ENCODE measurements around the gene EMP1.

EMP1 gene

GRCh38 chr12:13223941-13224340, 27.4 kb downstream of the EMP1 start:
- no peak for DNase-seq

GRCh38 chr12:13227191-13227590, 30.7 kb downstream of the EMP1 start:
- no peak for DNase-seq

GRCh38 chr12:13228579-13228978, 32.1 kb downstream of the EMP1 start:
- DNase-seq: no peak

- no peak for DNase-seq
Observed at GRCh38 chr12:13229504-13229903, 33.0 kb downstream of the EMP1 start.

DNA sequence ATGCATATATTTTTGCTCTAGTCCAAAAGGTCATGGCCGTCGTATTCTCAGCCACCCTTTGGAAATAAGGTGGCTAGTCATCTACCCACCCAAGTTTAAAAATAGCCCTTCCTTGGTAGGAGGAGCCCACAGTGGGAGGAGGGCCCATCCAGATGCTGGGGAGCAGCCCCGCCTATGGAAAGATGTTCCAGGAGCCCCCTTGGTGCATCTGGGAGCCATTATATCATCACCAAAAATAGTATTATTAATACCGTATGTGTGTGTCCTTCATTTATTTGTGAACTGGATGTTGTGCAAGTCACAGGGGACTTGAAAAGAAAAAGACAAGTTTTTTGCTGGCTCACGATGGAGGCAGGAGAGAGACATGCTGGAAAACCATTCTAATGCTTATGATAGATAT, 34.0 kb downstream of the EMP1 start:
- no peak for DNase-seq

GRCh38 chr12:13233830-13234641, 37.5 kb downstream of the EMP1 start:
- peak; percentile 0 for DNase-seq

DNA sequence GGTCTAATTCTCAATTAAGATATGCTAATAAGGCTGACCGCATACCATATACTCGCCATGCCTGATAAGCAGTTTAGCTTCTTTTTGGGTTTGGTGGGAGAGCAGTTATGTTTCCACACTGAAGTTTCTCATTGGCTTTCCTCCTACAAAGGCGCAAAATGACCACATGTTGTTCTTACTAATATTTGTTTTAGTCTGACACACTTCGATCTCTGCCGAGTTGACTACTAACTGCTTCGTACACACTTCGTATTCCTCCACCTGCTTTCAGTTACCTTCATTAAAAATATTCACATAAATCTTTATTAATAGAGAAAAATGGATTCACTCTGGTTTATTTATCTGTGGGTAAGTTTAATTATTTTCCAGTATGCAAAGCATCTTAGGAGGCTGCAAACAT, 41.7 kb downstream of the EMP1 start:
- no peak for DNase-seq

DNA sequence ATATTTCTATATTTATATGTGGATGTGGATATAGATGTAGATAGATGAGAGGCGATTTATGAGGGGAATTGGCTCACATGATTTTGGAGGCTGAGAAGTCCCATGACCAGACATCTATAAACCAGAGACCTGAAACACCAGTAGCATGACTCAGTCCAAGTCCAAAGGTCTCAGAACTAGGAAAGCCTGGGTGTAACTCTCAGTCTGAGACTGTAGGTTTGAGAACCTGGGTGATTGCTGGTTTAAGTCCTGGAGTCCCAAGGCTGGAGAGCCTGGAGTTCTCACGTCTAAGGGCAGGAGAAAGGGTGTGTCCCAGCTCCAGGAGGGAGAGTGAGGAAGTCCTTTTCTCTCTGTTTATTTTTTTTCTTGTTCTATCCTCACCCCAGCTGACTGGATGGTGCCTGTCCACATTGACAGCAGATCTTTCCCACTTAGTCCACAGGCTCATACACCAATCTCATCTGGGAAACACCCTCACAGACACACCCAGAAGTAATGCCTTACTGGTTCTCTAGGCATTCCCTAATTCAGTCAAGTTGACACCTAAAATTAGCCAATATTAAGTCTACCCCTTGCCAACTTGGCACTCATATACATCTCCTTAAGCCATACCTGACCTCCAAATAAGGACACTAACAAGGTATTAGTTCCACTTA, 45.4 kb downstream of the EMP1 start:
- no peak for DNase-seq

DNA sequence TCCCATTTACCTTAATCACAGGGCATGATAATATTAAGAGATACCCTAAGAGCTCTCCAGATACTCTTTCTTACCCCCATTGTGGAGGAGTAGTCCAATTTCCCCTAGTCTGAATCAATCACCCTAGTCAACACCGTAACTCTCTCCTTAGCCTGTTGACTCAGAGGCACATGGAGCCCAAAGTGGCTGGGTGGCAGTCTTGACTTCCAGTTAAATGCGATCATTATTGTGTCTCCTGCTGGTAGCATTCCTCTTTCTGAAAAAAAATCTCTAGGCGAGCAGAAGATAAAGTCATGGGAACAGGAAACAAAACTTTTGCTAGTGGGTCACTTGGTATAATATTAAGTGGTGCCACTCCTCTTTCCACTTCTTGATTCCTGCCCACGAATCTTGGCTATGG, 46.4 kb downstream of the EMP1 start:
- DNase-seq: no peak

DNA sequence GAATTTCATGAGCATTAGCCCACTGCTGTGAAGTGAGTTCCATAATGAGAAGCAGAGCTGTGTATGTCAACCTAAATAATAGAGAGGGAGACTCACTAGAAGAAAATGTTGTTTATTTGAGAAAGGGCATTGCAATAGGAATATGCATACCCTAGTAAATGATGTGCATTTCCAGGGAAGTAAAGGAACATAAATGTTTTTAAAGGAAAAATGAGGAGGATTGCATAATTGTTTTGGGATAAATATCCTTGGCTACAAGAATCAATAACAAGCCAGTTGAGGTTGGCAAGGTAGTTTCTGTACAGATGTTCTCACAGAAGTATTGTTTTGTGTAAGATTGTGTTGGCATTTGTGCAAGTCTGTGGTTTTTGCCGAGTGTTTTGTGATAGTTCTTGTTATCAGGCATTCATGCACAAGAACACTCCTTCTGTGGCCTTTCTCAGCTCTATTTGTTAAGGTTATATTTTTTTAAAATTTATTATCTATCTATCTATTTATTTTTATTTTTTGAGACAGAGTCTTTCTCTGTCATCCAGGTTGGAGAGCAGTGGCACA, 47.1 kb downstream of the EMP1 start:
- DNase-seq: no peak

GRCh38 chr12:13247596-13247995, 51.1 kb downstream of the EMP1 start:
- DNase-seq: no peak

DNA sequence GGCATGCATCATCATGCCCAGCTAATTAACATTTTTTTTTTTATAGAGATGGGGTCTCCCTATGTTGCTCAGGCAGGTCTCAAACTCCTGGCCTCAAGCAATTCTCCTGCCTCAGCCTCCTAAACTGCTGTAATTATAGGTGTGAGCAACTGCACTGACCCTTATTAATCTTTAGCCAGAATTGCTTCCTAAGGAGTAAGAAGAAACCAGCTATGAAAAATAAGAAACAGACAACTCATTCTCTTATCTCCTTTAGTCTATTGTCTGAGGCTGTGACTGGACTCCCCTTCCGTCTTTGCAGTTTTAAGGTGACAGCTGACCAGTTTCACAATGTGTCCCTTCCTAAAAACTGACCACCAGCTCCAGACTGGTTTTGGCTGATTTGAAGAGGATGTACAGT, 52.4 kb downstream of the EMP1 start:
- DNase-seq: no peak

DNA sequence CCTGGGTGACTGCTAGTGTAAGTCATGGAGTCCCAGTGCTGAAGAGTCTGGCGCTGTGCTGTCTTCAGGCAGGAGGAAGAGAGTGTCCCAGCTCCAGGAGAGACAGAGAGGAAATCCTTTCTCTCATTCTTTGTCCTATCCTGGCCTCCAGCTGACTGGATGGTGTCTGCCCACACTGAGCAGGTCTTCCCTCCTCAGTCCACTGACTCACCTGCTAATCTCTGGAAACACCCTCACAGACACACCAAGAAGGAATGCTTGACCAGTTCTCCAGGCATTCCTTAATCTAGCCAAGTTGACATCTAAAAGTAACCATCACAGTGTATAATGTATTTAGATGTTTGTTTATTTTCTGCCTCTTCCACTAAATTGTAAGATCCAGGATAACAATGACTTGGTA, 53.9 kb downstream of the EMP1 start:
- DNase-seq: no peak

DNA sequence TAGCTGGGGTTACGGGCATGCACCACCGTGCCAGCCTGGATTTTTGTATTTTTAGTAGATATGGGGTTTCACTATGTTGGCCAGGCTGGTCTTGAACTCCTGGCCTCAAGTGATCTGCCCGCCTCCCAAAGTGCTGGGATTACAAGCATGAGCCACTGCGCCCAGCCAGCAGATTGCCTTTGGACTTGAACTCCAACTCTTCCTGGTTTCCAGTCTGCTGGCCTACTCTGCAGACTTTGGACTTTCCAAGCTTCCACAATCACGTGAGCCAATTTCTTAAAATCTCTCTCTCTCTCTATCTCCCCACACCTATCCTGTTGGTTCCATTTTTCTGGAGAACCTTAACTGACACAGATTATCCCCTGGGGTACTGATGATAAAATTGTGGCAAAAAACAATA, 55.0 kb downstream of the EMP1 start:
- DNase-seq: no peak

GRCh38 chr12:13252024-13252423, 55.5 kb downstream of the EMP1 start:
- no peak for DNase-seq

DNA sequence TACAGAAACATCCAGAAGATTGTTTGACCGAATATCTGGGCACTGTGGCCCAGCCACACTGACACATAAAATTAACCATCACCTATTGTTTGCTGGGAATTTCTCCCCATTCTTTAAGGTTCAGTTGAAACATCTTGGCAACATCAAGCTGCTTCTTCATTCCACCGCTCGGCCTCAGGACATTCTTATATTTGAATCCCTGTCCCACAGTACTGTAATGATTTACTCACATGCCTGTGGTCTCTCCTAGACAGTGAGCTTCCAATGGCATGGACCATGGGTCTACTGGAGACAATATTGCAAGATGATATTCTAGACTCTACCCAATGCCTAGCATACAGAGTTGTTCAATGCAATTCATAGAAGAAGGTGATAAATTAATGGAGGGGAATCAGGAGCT, 56.1 kb downstream of the EMP1 start:
- DNase-seq: no peak

DNA sequence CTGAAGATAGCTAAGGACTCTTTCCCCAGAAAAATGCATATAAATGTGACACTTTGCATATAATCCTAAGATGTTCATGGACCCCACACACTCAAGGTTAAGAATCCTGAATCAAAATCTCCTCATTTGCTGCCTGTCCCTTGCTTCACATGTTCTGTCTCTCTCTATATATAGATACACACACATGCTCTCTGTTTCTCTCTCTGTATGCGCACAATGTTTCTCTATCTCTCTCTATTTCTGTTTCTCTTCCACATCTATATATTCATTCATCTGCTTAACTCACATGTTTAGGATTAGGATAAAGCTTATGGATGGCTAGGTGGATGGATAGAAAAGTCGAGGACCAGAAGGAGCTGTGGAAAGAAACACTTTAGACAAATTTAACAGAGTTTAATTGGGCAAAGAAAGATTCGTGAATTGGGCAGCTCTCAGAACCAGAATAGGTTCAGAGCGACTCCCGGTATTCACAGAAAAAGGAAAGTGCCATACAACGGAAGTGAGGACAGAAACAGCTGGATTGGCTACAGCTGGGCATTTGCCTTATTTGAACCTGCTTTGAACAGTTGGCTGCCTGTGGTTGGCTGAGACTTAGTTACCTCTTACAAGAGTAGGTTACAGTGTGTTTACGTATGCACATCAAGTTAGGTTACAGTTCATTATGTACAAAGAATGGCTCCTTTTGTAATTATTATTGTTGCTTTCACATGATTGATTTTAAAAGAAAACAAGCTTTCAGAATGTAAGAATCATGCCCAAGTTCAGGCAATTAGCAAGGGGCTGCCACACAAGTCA, 57.6 kb downstream of the EMP1 start:
- no peak for DNase-seq

- DNase-seq: peak; percentile 75
Observed at GRCh38 chr12:13255792-13256691, 59.5 kb downstream of the EMP1 start.

DNA sequence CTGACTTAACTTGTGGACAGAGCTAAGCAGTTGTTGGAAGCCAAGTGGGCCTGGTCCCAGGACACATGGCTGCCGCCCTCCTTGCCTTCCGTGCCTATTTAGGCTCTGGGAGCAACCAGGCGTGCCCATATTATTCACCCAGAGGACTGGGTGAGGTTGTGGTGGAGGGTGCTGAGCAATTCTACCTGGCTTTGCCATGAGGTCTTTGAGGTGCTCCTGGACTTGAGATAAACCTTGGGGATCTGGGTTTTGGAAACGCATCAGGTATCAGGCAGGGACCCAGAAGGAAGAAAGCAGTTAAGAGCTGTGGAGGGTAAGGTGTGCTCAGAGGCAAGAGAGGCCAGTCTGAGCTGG, 60.1 kb downstream of the EMP1 start:
- DNase-seq: no peak

- DNase-seq: no peak
Observed at GRCh38 chr12:13257356-13257875, 60.9 kb downstream of the EMP1 start.

DNA sequence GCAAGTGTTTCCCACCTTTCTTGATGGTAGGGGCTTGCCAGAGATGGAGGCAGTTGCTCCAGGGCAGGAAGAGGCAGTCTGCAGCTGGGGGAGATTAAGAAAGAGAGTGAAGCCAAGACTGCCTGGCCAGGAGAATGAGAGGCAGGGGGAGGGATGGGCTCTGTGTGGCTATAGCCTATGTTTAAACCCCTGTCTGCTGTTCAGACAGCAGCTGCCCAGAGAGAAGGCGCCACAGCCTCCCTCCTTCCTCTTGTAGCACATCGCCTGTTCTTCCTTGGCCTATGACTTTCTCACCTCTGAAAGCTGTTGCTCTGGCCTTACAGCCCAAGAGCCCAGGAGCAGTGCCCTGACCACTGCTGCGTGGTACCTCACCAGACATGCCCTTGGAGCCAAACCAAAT, 61.7 kb downstream of the EMP1 start:
- no peak for DNase-seq

DNA sequence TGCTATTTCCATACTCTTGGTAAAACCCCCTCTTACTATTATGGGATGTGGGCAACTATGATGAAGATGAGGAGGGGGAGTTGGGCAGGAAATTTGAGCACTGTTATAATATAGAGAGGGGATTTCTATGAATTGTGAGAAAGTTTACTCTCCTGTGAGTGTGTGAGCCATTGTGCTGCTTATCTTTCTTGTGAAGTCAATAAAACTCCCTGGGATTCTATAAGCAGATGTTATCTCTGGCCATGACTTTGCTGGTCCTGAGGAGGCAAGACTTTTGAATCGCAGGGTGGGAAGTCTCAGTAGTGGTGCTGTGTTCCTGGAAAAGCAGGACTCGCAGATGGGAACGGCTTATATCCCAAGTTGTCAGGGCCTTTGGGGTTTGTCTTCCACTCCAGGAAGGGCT, 62.2 kb downstream of the EMP1 start:
- no peak for DNase-seq
